GM12892 (cell line): ENCODE data around the gene BCL11B.

ENCODE experiments used
- POLR2A ChIP-seq: IDR thresholded peaks from 2 replicates; pipeline ENCODE4 v1.6.1; 2011; ENCODE audit warnings: low read depth, low read length, control low read depth
- POLR2AphosphoS5 ChIP-seq: IDR thresholded peaks from 2 replicates; pipeline ENCODE4 v1.6.1; 2011; ENCODE audit warnings: low read depth, low read length, control low read depth

DNA sequence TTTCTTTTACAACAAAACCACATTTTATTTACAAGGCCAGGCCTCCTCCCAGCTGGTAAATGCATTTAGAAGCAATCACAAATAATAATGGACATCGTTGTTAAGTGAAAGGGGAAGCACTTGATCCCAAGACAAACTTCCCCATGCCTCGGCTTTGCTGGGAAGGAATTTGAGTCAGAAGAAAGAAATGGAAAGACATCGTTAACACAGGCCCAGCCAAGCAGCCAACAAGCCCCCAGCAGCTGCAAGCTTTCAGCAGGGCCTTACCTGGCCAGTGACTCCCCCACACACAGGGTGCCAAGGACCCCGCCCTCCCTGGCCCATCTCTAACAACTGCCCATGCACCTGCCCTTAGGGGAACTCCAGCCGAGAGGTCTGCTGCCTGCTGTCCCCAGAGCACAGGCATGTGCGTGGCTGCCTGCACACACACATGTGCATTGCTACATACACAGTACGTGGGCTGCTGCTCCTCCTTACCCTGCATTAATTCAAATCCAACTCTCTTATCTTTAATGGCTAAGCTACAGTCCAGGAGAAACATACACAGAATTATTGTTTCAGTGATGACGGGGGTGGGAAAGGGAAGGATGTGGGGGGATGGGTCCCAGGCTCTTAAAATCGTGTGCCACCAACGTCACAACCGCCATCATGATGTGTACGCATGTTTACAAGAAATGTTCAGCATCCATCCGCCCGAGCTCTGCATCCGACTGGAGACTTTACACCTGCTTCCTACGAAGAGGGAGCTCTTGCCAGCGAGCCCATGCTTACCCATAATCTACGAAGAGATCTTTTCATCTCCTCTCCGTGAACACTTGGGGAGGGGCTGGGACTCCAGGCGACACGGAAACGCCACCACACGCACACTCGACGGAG is 9.8 kb downstream of the BCL11B start:
- TF ChIP-seq POLR2AphosphoS5 (no peak), POLR2A (no peak)
